HG03103 (cell line): Measurements from ENCODE around the gene MARCHF10.

Source experiments
- ATAC-seq: cut with Tn5 transposase; IDR thresholded peaks from one replicate; pipeline ENCODE4 v1.9.1; 2021; ENCODE audit warnings: low read depth; ENCODE audit not compliant: unreplicated experiment

MARCHF10 gene

DNA sequence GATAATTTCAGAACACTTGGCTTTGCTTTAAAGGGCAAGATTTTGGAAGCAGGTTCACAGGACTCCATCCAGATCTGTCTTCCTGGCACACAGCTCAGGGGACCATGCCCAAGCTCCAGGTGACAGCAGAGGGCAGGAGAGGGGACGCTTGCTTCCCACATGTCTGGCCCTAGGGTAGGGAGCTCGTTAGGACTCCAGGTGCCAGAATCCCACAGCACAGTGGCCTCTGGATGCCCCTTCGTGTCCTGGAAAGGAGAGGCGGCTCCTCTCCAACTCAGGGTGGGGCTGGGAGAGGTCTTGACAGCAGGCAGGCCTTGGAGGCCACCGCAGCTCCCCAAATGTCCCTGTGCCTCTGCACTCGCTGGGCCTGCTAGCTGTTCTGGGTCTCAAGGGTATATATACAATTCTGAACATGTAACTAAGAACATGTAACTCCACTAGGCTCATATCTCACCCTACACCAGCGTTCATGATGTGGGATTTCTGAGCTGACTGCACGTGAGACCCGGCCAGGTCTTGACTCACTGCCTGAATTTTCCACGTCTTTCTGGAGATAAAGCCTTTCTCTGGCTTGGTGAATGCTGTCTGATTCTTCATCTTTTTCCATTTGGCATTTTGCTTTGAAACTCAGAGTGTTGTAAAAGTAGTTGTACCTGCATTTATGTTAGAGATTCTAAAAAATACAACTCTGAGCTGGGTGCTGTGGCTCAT is 52.8 kb downstream of the MARCHF10 start:
- ATAC-seq = no peak

DNA sequence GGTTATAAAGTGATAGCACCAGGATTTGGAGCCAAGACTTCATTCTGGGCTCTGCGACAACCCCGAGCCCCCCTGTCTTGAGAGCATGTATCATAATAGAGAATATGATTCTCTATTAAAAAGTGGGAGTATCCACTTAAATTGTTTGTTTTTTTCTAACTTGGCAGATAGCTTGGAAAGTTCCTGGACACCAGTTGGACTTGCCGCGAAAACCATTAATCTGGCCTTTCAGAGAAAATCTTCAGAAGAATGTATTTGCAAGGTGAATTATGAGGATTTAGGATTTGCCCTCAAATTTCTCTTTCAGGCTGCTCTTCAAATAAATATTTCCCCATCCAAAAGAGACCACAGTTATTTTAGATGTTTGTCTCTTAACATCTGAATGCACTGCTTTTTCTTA is 53.5 kb downstream of the MARCHF10 start:
- ATAC-seq = no peak

DNA sequence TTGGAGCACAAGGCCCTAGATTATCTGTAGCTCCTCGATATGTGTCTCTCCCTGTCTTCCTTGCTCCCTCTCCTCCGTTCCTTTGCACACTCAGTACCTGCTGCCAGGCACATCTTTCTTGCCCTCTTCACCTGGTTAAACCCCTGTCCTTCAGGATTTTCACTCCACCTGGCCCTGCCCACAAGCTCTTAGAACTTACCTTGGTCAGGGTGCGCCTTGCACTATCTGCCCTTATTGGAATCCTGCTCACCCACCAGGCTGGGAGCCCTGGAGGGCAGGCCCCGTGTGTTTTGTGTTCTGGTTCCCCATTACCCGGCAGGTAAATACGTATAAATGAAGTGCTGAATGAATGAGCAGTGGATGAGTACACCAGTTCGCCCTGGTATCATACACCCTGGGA is 54.6 kb downstream of the MARCHF10 start:
- ATAC-seq = no peak

DNA sequence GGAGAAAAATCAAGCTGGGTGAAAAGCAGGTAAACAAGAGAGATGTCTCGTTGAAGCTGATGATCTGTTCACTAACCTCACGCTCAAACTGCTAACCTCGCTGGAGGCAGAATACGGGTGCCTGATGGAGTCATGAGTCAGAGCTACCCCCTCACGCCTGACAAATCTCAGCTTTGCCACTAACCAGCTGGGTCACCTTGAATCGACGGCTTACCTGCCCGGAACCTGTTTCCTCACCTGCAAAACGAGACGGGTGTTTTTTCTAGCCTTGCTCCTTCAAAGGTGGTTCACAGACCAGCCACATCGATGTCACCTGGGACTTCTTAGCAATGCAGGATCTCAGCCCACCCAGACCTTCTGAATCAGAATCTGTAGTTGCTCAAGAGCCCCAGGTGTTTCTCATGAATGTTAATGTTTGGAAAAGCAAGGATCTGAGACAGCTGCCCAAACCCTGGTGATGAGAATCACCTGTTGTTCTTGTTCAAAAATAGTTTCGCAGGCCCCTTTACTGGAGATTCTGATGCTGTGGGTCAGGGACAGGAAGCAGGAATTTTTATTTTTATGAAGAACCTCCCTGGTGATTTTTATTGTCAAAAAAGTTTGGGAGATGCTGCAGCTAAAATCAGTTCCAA is 56.9 kb downstream of the MARCHF10 start:
- ATAC-seq = no peak

DNA sequence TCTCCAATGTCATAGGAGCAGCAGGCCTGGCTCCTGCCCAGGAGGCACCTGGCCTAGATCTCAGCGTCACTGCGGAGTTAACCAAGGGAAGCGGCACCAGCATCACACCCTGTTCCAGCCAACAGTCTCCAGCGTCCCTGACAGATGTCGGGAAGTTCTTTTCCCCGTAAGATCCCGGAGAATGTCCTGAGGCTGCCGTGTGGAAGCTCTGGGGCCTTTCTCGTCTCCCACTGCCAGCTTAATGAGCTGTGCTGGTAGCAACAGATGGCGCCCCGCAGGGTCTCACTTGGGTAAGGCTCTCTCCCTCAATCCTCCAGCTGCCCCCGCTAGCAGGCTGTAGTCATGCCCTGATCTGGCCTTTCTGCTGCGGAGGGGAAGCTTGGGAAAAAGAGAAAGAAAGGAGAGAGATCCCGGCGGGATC is 57.5 kb downstream of the MARCHF10 start:
- no peak for ATAC-seq

DNA sequence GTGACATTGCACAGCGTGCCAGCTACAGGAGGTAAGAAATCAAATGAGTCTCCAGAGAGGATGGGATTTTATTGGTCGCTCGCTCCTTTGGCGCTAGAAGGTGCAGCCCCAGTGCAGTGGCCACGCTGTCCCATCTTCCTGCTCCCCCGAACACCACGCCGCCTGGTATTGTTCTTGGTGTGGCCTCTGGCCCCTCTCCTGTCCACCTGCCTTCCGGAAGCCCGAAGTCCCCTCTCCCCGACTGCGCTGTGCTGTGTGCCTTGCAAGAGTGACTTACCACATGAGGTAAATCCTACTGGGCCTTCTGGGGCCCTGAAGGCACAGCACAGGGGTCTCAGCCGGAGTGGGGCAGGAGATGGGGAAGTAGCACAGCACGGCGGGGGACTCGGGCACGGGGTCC is 58.2 kb downstream of the MARCHF10 start:
- no peak for ATAC-seq

DNA sequence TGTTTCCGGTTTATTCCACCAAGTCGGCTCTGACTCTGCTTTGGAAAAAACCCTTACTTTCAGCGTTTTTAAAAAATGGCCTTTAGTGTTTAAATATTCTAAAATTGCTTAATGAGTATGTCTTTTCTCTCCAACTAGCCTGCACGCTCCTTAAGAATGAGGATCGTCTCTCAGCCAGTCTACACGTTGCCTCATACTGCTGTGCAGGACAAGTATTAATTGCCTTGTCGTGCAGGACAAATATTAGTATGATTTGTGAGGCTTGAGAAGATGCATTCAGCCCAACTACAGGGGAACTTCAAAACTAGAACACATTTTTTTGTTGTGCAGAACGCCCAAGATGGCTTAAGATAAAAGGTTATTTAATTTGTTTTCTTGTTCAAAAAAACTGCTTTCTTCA is 61.2 kb downstream of the MARCHF10 start:
- ATAC-seq = no peak

DNA sequence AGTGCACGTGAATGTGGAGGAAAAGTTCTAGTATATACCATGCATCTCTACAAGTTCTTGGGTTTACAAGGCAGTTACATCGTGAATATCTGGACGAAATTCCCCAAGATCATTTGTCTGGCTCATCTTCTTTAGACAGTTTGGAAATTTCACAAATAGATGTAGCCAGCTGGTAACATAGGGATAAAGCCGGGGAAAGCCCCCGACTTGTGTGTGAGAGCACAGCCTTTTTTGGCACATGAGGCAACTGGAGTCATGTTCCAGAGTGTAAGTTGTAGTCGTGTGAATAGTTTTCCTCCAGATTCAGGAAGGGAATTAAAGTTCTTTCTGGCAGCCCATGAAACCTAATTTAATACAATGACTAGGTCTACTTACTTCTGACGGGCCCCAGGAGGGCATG is 62.3 kb downstream of the MARCHF10 start:
- no peak for ATAC-seq

DNA sequence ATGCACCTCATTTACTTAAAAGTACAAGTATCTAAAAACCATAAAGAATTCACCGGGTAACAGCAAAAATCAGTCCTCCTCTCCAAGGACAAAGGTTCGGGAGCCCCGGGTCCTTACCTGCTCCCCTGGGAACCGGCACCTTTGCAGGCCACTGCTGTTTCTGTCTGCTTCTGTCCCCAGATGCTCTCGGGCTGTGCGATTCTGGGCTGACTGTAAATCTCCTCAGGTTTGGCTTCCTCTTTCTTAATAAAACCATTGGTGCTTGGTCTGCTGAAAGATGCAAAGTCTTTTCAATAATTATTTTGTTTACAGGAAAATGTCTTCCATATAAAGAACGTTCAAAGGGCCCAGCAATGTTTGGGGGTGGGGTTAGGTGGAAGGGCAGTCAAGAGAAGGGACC is 63.9 kb downstream of the MARCHF10 start:
- ATAC-seq = no peak

DNA sequence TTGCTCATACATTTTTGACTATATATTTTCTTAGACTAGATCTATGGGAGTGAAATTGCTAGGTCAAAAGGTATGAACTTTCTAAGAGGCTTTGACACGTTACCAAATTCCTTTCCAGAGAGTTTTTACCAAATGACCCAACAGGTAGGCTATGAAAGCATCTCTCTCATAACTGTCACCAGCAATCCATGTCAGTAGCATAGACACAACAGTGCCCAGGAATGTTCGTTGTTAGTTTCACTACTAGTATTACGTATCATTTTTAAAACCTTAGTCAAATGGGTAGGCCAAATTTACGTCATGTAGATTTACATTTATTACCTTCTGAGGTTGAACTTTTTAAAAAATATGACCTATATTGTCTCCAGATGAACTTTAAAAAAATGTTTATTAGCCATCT is 66.8 kb downstream of the MARCHF10 start:
- no peak for ATAC-seq

DNA sequence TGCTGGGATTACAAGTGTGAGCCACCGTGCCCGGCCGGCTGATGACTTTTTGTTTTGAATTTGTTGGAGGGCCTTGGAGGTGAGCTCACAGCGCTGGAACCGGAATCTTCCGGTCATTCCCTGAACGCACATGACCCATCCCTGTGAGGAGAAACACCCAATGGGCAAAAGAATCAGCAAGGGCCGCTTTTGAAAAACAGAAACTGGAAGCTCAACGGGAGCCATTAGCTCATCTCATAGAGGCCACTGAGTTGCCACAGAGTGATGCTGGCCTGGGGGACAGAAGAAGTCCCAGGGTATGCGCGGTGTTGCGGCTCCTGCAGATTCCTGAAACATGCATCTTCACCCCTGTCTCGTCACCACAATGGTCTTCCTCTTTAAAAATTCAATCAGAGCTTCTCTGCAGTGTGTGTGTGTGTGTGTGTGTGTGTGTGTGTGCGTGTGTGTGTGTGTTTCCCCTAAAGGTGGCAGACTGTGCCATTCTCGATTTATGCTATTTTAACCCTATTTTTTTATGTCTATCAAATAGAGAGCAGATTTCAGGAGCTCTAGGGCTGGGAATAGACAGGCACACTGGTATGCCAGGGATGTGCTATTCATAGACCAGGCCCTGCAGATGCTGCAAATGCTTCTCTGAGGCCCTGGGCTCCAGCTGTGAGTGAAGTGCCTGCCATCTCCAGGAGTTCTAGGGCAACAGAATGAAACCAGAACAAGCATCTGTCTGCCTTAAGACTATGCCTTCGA is 68.3 kb downstream of the MARCHF10 start:
- ATAC-seq = no peak

DNA sequence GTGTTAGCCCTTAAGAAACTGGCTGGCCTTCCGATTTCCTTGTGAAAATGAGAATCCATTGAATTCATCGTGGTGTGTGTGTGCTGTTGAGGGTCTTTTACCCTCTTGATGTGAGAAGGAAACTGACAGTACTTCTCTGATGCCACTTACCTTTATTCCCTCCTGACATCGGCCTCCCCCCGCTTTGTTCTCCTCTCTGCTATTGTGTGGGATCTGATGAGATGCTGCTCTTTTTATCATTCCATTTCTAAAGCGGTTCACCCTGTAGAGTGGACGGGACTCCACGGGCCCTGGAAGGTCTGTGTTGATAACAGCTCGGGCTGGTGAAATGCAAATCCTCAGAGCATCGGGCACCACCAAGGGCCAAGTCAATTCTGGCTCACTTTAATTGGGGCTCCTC is 69.8 kb downstream of the MARCHF10 start:
- no peak for ATAC-seq

DNA sequence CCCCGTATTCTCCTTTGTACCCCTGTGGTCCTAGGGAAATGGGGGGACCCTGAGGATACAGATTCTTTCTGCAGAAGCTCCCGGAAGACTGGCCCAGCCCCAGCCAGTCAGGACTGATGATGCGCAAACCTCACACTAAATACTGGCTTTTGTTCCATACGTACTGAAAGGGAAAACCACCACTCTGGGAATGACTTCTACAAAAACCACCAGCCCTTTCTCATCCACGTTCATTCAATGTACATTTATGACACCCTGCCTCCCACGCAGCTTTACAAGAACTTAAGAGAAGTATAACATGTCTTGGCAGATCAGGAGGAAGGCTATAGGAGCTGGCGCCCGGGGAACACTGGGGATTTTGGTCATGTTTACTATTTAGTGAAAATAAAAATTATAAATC is 70.6 kb downstream of the MARCHF10 start:
- no peak for ATAC-seq

DNA sequence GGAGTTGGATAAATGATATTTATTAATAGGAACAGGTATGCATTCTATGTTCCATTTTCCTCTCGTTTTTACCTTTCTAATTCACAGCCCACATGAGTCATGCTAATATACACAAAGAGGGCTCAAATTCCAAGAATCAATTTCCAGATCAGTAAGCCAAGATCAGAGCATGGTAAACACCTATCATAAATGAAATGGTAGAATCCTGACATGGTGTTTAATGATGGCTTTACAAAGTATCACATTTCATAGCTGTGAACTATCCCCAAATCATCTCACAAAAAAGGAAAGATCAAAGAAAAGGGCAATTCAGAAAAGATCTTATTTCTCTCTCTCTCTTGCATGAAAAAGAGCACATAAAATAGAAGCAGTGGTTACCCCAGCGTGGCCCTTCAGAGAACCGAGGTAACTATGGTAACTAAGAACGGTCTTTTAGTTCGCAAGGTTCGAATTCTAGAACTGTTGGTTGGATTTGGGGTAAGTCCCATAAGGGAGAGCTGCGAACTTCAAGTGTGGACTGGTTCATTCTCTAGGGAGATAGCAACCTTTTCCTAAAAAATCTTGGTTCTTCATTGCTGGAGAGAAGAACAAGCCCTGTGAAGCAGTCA is 73.0 kb downstream of the MARCHF10 start:
- ATAC-seq = no peak

DNA sequence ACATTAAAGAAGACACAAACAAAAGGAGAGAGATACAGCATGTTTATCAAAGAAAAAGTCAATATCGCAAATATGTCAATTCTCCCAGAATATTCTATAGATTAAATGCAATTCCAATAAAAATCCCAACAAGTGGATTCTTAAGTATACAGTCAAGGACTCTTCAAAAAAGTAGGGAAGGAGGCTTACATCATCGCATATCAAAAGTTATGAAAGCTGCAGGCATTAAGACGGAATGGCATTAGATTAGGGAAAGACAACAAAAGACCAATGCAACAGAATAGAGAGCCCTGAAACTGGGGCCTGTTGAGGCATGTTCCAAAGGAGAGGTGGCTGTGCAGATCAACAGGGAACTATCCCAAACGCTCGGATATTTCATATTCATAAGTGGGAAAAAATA is 76.0 kb downstream of the MARCHF10 start:
- ATAC-seq = no peak

DNA sequence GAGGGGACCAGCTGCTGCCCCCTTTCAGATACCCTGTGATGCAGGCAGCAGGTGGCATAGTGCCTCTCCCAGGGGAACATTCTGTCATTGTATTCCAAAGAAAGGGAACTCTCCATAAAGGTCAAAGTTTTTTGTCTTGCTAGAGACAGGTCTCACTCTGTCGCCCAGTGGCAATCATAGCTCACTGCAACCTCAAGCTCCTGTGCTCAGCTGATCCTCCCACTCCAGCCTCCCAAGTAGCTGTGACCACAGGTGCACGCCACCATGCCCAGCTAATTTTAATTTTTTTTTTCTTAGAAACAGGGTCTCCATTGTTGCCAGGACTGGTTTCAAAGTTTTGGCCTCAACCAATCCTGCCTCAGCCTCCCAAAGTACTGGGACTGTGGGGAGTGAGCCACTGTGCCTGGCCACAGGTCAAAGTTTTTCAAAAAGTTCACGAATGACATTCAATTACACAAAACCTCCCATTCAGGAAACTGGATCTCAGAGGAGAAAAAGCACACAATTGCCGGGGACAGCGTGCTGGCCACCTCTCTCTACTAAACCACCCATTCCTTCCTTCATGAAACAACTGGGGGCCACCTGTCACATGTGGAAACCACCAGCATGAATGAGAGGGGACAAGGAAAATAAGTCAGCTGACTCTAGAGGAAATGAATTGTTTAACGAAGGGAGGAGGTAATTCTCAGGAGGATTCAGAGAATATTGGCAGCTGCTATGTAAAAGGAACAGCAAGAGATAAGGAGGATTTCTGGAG is 80.0 kb downstream of the MARCHF10 start:
- no peak for ATAC-seq

DNA sequence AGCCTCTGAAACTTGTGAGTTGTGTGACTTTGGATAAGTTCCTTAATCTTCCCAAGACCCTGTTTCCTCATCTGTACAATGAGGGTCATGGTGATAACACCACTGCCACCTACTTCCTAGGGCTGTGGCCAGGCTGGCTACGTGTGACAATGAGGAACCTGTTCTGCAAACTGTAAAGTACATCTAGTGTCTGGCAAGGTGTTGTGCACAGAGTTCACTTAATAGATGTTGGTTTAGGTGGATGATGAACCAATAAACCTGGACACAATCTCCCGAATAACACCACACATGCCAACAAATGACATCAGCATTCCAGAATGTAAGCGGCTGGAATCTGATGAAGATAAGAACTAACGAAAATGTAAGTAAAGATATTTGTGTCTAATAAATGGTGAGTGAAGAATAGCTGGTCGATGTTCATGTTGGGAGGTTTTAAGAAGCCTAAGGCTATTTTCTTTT is 82.3 kb downstream of the MARCHF10 start:
- no peak for ATAC-seq

DNA sequence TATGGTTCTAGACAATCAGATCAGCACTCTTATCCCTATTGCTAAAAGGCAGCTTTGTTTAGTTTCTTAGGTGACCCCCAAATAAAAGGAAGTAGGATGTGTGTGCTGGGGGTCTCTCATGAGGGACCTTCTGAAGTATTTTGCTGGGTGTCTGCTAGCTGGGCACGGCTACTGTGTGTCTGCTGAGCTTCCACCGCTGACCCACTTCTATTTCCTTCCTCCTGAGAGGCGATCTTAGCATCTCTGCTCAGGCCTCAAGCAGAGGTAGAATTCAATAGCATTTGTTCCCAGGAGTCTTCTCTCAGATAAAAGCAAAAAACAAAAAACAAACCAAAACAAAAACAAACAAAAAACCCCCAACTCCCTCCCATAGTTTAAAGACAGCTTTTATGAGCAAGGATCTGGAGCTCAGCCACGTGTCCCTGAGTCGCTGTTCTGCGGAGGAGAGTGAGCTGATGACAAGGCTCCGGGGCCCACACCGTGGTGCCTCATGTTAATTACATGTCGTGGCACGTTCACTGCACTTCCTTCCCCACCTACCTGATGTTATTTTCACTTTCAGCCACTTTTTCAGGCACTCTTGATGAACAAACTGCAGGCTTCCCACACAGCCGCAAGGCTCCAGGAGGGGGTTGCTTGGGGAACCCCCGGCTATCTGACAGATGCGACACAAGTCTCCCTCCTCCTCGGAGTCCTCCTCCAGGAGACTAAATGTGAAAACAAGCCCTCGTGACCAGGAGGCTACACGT is 83.5 kb downstream of the MARCHF10 start:
- ATAC-seq = peak; percentile 88

DNA sequence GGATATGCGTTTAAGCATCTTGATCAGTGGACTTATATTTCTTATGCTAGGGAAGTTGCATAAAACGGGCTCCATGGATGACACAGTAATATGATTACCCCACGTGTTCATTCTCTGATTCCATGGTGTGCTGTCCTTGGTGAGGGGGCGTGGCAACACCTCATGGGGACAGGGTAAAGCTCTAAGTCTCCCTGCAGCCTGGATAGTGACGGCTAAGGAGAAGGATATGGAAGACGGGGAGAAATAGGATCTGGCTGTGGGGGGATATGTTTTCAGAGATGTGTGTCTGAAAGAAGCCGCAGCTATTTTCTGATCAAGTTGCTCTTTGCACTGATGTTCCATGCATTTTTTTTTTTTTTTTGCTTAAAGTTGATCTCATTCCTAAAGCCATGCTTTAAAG is 84.3 kb downstream of the MARCHF10 start:
- no peak for ATAC-seq

DNA sequence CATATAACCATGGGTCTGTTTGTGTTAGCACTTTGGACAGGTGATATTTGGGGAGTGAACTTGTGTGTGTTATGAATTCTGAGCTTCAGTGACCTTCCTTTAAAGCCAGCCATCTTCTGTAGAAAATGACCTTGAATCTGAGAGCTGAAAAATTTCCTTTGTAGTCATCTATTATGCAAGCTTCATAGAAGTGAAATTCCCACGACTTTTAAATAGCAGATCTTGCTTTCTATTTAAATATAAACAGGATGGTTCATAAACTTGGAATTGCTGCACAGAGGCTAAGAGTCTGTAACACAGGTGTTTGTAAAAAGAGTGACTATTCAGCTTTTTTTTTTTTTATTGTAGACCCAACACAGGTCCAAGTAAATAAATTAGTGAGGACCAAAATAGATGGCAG is 85.5 kb downstream of the MARCHF10 start:
- no peak for ATAC-seq
